GM18873 (cell line): Measurements from ENCODE around the gene NLGN1.

Experiments used
- ATAC-seq: cut with Tn5 transposase; IDR thresholded peaks from one replicate; pipeline ENCODE4 v1.9.1; 2021; ENCODE audit warnings: mild to moderate bottlenecking, moderate library complexity, moderate number of reproducible peaks; ENCODE audit not compliant: unreplicated experiment, low FRiP score

NLGN1 gene

GRCh38 chr3:174046311-174046710 is 648.8 kb downstream of the NLGN1 start:
- no peak for ATAC-seq

- ATAC-seq: no peak
These were observed 651.9 kb downstream of the NLGN1 start for GRCh38 chr3:174049472-174049871.

- ATAC-seq: no peak
These were observed 653.6 kb downstream of the NLGN1 start for GRCh38 chr3:174051191-174051590.

GRCh38 chr3:174058804-174059203 is 661.3 kb downstream of the NLGN1 start:
- ATAC-seq: no peak

GRCh38 chr3:174060431-174060830 is 662.9 kb downstream of the NLGN1 start:
- no peak for ATAC-seq

- ATAC-seq: no peak
These were observed 663.6 kb downstream of the NLGN1 start for GRCh38 chr3:174061162-174061561.

GRCh38 chr3:174061731-174062130 is 664.2 kb downstream of the NLGN1 start:
- ATAC-seq: no peak

- no peak for ATAC-seq
These were observed 665.4 kb downstream of the NLGN1 start for GRCh38 chr3:174062923-174063322.

- ATAC-seq: no peak
These were observed 670.5 kb downstream of the NLGN1 start for GRCh38 chr3:174068035-174068434.

- ATAC-seq: no peak
These were observed 675.1 kb downstream of the NLGN1 start for GRCh38 chr3:174072675-174073074.

GRCh38 chr3:174083706-174084105 is 686.2 kb downstream of the NLGN1 start:
- no peak for ATAC-seq

- ATAC-seq: no peak
These were observed 692.0 kb downstream of the NLGN1 start for GRCh38 chr3:174089592-174089991.

- no peak for ATAC-seq
These were observed 697.1 kb downstream of the NLGN1 start for GRCh38 chr3:174094669-174095068.

- no peak for ATAC-seq
These were observed 700.1 kb downstream of the NLGN1 start for GRCh38 chr3:174097686-174098085.

- no peak for ATAC-seq
These were observed 701.2 kb downstream of the NLGN1 start for GRCh38 chr3:174098746-174099145.

GRCh38 chr3:174099724-174100123 is 702.2 kb downstream of the NLGN1 start:
- no peak for ATAC-seq

GRCh38 chr3:174100744-174101143 is 703.2 kb downstream of the NLGN1 start:
- ATAC-seq: no peak

GRCh38 chr3:174101244-174101643 is 703.7 kb downstream of the NLGN1 start:
- no peak for ATAC-seq

GRCh38 chr3:174102274-174102673 is 704.7 kb downstream of the NLGN1 start:
- ATAC-seq: no peak

- ATAC-seq: no peak
These were observed 705.3 kb downstream of the NLGN1 start for GRCh38 chr3:174102866-174103265.

- ATAC-seq: no peak
These were observed 713.2 kb downstream of the NLGN1 start for GRCh38 chr3:174110761-174111160.

GRCh38 chr3:174111776-174112175 is 714.2 kb downstream of the NLGN1 start:
- no peak for ATAC-seq

- no peak for ATAC-seq
These were observed 718.9 kb downstream of the NLGN1 start for GRCh38 chr3:174116421-174116820.
